Subcutaneous abdominal adipose tissue (tissue), 5 donors: ENCODE results near the gene CCDC71L.
"Not testable (repeated sequence)": the region's sequence is repeated elsewhere in the genome, so short reads cannot be mapped to it uniquely, and the experiment has no call there.

Experiments
- H3K27ac ChIP-seq: one replicate; pipeline ENCODE4 v1.7.0; 2013; ENCODE audit warnings: low read depth, mild to moderate bottlenecking, inconsistent platforms, low read length, moderate library complexity
- H3K27me3 ChIP-seq, 5 donors: one replicate each; pipeline ENCODE4 v1.7.0; 2013; ENCODE audit warnings: low read length in 5 of 5, inconsistent platforms in 1 of 5; ENCODE audit not compliant: control insufficient read depth in 5 of 5, insufficient read depth in 4 of 5
- H3K36me3 ChIP-seq, 5 donors: one replicate each; pipeline ENCODE4 v1.7.0; 2013; ENCODE audit warnings: low read length in 5 of 5; ENCODE audit not compliant: control insufficient read depth in 5 of 5, insufficient read depth in 5 of 5
- H3K4me1 ChIP-seq, 5 donors: one replicate each; pipeline ENCODE4 v1.7.0; 2013; ENCODE audit warnings: low read length in 5 of 5, mild to moderate bottlenecking in 3 of 5, moderate library complexity in 1 of 5; ENCODE audit not compliant: control insufficient read depth in 5 of 5, insufficient read depth in 5 of 5
- H3K4me3 ChIP-seq, 5 donors: one replicate each; pipeline ENCODE4 v1.7.0; 2013; ENCODE audit warnings: low read length in 5 of 5, low read depth in 1 of 5
- H3K9ac ChIP-seq, 5 donors: one replicate each; pipeline ENCODE4 v1.7.0; 2013; ENCODE audit warnings: low read length in 5 of 5, mild to moderate bottlenecking in 4 of 5, moderate library complexity in 3 of 5
- H3K9me3 ChIP-seq, 5 donors: one replicate each; pipeline ENCODE4 v1.7.0; 2013; ENCODE audit warnings: low read length in 5 of 5; ENCODE audit not compliant: control insufficient read depth in 5 of 5
- donor health status: healthy.
- donor health status: healthy.
- donor health status: healthy.
- donor health status: healthy.
- donor health status: healthy.

Gene CCDC71L

GRCh38 chr7:106660862-106661720, at the start of gene CCDC71L:
Gene CCDC71L (minus strand): TSS chr7:106661158. CDS start chr7:106660896, 262 bp downstream.
- peak within 1 kb of the TSS; percentile 95 for H3K27ac ChIP-seq
- peak within 1 kb of the TSS; percentile 83 to 99 (median 92) for H3K4me3 ChIP-seq
- peak within 1 kb of the TSS; percentile 78 to 97 (median 88) for H3K9ac ChIP-seq
- no peaks in the 10 kb centered on the region for H3K36me3 ChIP-seq
- peaks cover 0 to 32% (median 25%) of the 10 kb centered on the region in 5 donors for H3K4me1 ChIP-seq
- H3K27me3 ChIP-seq = no peaks in the 10 kb centered on the region
- no peaks in the 10 kb centered on the region for H3K9me3 ChIP-seq

- not testable (repeated sequence) for H3K27ac ChIP-seq, H3K27me3 ChIP-seq, H3K9ac ChIP-seq, H3K4me3 ChIP-seq, H3K9me3 ChIP-seq, H3K36me3 ChIP-seq, H3K4me1 ChIP-seq
Measured at GRCh38 chr7:106709604-106710003, 48.6 kb upstream of the CCDC71L start.

- H3K27ac ChIP-seq = no peak overlapping the region
- H3K9me3 ChIP-seq = no peaks in the 10 kb centered on the region
- no peak overlapping the region for H3K4me3 ChIP-seq
Measured at GRCh38 chr7:106704000-106704840, 43.3 kb upstream of the CCDC71L start.

GRCh38 chr7:106693677-106694353, 32.9 kb upstream of the CCDC71L start:
- Histone ChIP-seq H3K27me3 (no peaks in the 10 kb centered on the region), H3K9me3 (peaks cover 0 to 2% (median 0%) of the 10 kb centered on the region in 5 donors), H3K27ac (no peak overlapping the region), H3K36me3 (no peaks in the 10 kb centered on the region), H3K4me1 (no peaks in the 10 kb centered on the region), H3K4me3 (no peak overlapping the region), H3K9ac (no peak overlapping the region)

More at GRCh38 chr7:106704000-106704840, 43.3 kb upstream of the CCDC71L start:
- Histone ChIP-seq H3K36me3 (no peaks in the 10 kb centered on the region), H3K9ac (no peak overlapping the region), H3K27me3 (no peaks in the 10 kb centered on the region), H3K4me1 (no peaks in the 10 kb centered on the region)

- H3K9me3 ChIP-seq = no peaks in the 10 kb centered on the region
- no peak overlapping the region for H3K4me3 ChIP-seq
- H3K4me1 ChIP-seq = no peaks in the 10 kb centered on the region
- no peaks in the 10 kb centered on the region for H3K36me3 ChIP-seq
- no peak overlapping the region for H3K9ac ChIP-seq
- no peaks in the 10 kb centered on the region for H3K27me3 ChIP-seq
- H3K27ac ChIP-seq = no peak overlapping the region
Measured at GRCh38 chr7:106692450-106693051, 31.6 kb upstream of the CCDC71L start.

GRCh38 chr7:106688161-106688560, 27.2 kb upstream of the CCDC71L start:
- H3K4me1 ChIP-seq, H3K9ac ChIP-seq, H3K36me3 ChIP-seq, H3K9me3 ChIP-seq, H3K27me3 ChIP-seq, H3K4me3 ChIP-seq, H3K27ac ChIP-seq: not testable (repeated sequence)

GRCh38 chr7:106683941-106684340, 23.0 kb upstream of the CCDC71L start:
- H3K27me3 ChIP-seq = no peaks in the 10 kb centered on the region
- H3K9me3 ChIP-seq = no peaks in the 10 kb centered on the region
- H3K4me3 ChIP-seq = no peak overlapping the region
- H3K4me1 ChIP-seq = no peaks in the 10 kb centered on the region
- H3K36me3 ChIP-seq = no peaks in the 10 kb centered on the region
- H3K9ac ChIP-seq = no peak overlapping the region
- H3K27ac ChIP-seq = no peak overlapping the region

GRCh38 chr7:106681815-106682495, 21.0 kb upstream of the CCDC71L start:
- Histone ChIP-seq H3K27me3 (no peaks in the 10 kb centered on the region), H3K4me3 (no peak overlapping the region), H3K27ac (no peak overlapping the region), H3K9me3 (no peaks in the 10 kb centered on the region), H3K36me3 (no peaks in the 10 kb centered on the region), H3K4me1 (no peaks in the 10 kb centered on the region), H3K9ac (no peak overlapping the region)

- Histone ChIP-seq H3K4me1 (no peaks in the 10 kb centered on the region), H3K36me3 (no peaks in the 10 kb centered on the region), H3K4me3 (no peak overlapping the region), H3K27ac (no peak overlapping the region), H3K9ac (no peak overlapping the region), H3K27me3 (no peaks in the 10 kb centered on the region), H3K9me3 (no peaks in the 10 kb centered on the region)
Measured at GRCh38 chr7:106679153-106679931, 18.4 kb upstream of the CCDC71L start.
